ENCODE measurements around the gene FDXR.

The FDXR gene

GRCh38 chr17:74839990-74840852 is 32.6 kb downstream of the FDXR start:
- peaks cover 30% of the 10 kb centered on the region for H3K4me1 ChIP-seq (ENCODE audit: insufficient read depth, insufficient read length)
- DNase-seq (ENCODE audit: low read depth, low spot score), result no peak
- TF ChIP-seq YY1 (IDR thresholded peaks at IDR 0.05; ENCODE audit: insufficient read depth, insufficient read length), result no peak
- no peak for TF ChIP-seq ZNF274 (IDR thresholded peaks at IDR 0.05; ENCODE audit: low read depth, low read length)
- TF ChIP-seq SUZ12 (IDR thresholded peaks at IDR 0.05; ENCODE audit: extremely low read depth, insufficient read depth, insufficient read length), result no peak

GRCh38 chr17:74838274-74838673 is 34.5 kb downstream of the FDXR start:
- Histone ChIP-seq H3K9me3 (ENCODE audit: insufficient read depth, low read length) (no peaks in the 10 kb centered on the region), H3K4me3 (ENCODE audit: insufficient read length, low read depth) (no peak overlapping the region), H3K36me3 (ENCODE audit: insufficient read depth, insufficient read length, low read length) (peaks cover 29% of the 10 kb centered on the region), H3K4me1 (ENCODE audit: insufficient read depth, insufficient read length) (peaks cover 37% of the 10 kb centered on the region), H3K9ac (ENCODE audit: insufficient read length, low read depth) (no peak overlapping the region), H3K27me3 (ENCODE audit: insufficient read depth, insufficient read length) (peaks cover 1% of the 10 kb centered on the region)
- DNase-seq (ENCODE audit: low read depth, low spot score), result no peak
- TF ChIP-seq YY1 (IDR thresholded peaks at IDR 0.05; ENCODE audit: insufficient read depth, insufficient read length), result no peak

More at GRCh38 chr17:74839990-74840852, 32.6 kb downstream of the FDXR start:
- H3K9ac ChIP-seq (ENCODE audit: insufficient read length, low read depth), result peak overlapping the region; percentile 39
- H3K9me3 ChIP-seq (ENCODE audit: insufficient read depth, low read length), result no peaks in the 10 kb centered on the region
- H3K4me3 ChIP-seq (ENCODE audit: insufficient read length, low read depth), result no peak overlapping the region
- peaks cover 29% of the 10 kb centered on the region for H3K36me3 ChIP-seq (ENCODE audit: insufficient read depth, insufficient read length, low read length)
- H3K27me3 ChIP-seq (ENCODE audit: insufficient read depth, insufficient read length), result peaks cover 18% of the 10 kb centered on the region

- DNase-seq (ENCODE audit: low read depth, low spot score), result no peak
- H3K9me3 ChIP-seq (ENCODE audit: insufficient read depth, low read length), result no peaks in the 10 kb centered on the region
- H3K36me3 ChIP-seq (ENCODE audit: insufficient read depth, insufficient read length, low read length), result peaks cover 34% of the 10 kb centered on the region
Measured at GRCh38 chr17:74836691-74837467, 35.9 kb downstream of the FDXR start.

GRCh38 chr17:74836191-74836590 is 36.6 kb downstream of the FDXR start:
- H3K4me3 ChIP-seq (ENCODE audit: insufficient read length, low read depth), result no peak overlapping the region
- H3K27me3 ChIP-seq (ENCODE audit: insufficient read depth, insufficient read length), result no peaks in the 10 kb centered on the region
- H3K9ac ChIP-seq (ENCODE audit: insufficient read length, low read depth), result no peak overlapping the region
- H3K4me1 ChIP-seq (ENCODE audit: insufficient read depth, insufficient read length), result peaks cover 25% of the 10 kb centered on the region
- no peak for DNase-seq (ENCODE audit: low read depth, low spot score)
- H3K9me3 ChIP-seq (ENCODE audit: insufficient read depth, low read length), result no peaks in the 10 kb centered on the region
- H3K36me3 ChIP-seq (ENCODE audit: insufficient read depth, insufficient read length, low read length), result peaks cover 39% of the 10 kb centered on the region
- TF ChIP-seq SUZ12 (IDR thresholded peaks at IDR 0.05; ENCODE audit: extremely low read depth, insufficient read depth, insufficient read length), result no peak
- TF ChIP-seq ZNF274 (IDR thresholded peaks at IDR 0.05; ENCODE audit: low read depth, low read length), result no peak
- no peak for TF ChIP-seq YY1 (IDR thresholded peaks at IDR 0.05; ENCODE audit: insufficient read depth, insufficient read length)

More at GRCh38 chr17:74836691-74837467, 35.9 kb downstream of the FDXR start:
- H3K4me3 ChIP-seq (ENCODE audit: insufficient read length, low read depth), result no peak overlapping the region
- H3K27me3 ChIP-seq (ENCODE audit: insufficient read depth, insufficient read length), result no peaks in the 10 kb centered on the region
- H3K9ac ChIP-seq (ENCODE audit: insufficient read length, low read depth), result no peak overlapping the region
- peaks cover 32% of the 10 kb centered on the region for H3K4me1 ChIP-seq (ENCODE audit: insufficient read depth, insufficient read length)
- no peak for TF ChIP-seq YY1 (IDR thresholded peaks at IDR 0.05; ENCODE audit: insufficient read depth, insufficient read length)

- peaks cover 7% of the 10 kb centered on the region for H3K4me1 ChIP-seq (ENCODE audit: insufficient read depth, insufficient read length)
Measured at GRCh38 chr17:74833501-74834377, 39.1 kb downstream of the FDXR start.

GRCh38 chr17:74832421-74832820 is 40.4 kb downstream of the FDXR start:
- TF ChIP-seq ZNF274 (IDR thresholded peaks at IDR 0.05; ENCODE audit: low read depth, low read length) (no peak), YY1 (IDR thresholded peaks at IDR 0.05; ENCODE audit: insufficient read depth, insufficient read length) (no peak), SUZ12 (IDR thresholded peaks at IDR 0.05; ENCODE audit: extremely low read depth, insufficient read depth, insufficient read length) (no peak)
- peaks cover 59% of the 10 kb centered on the region for H3K36me3 ChIP-seq (ENCODE audit: insufficient read depth, insufficient read length, low read length)
- no peak for DNase-seq (ENCODE audit: low read depth, low spot score)

More at GRCh38 chr17:74833501-74834377, 39.1 kb downstream of the FDXR start:
- TF ChIP-seq YY1 (IDR thresholded peaks at IDR 0.05; ENCODE audit: insufficient read depth, insufficient read length) (no peak), SUZ12 (IDR thresholded peaks at IDR 0.05; ENCODE audit: extremely low read depth, insufficient read depth, insufficient read length) (no peak), ZNF274 (IDR thresholded peaks at IDR 0.05; ENCODE audit: low read depth, low read length) (no peak)
- H3K27me3 ChIP-seq (ENCODE audit: insufficient read depth, insufficient read length), result no peaks in the 10 kb centered on the region
- H3K4me3 ChIP-seq (ENCODE audit: insufficient read length, low read depth), result no peak overlapping the region
- no peak for DNase-seq (ENCODE audit: low read depth, low spot score)
- H3K9ac ChIP-seq (ENCODE audit: insufficient read length, low read depth), result peak overlapping the region; percentile 36
- peaks cover 56% of the 10 kb centered on the region for H3K36me3 ChIP-seq (ENCODE audit: insufficient read depth, insufficient read length, low read length)
- H3K9me3 ChIP-seq (ENCODE audit: insufficient read depth, low read length), result no peaks in the 10 kb centered on the region

More at GRCh38 chr17:74832421-74832820, 40.4 kb downstream of the FDXR start:
- H3K4me3 ChIP-seq (ENCODE audit: insufficient read length, low read depth), result no peak overlapping the region
- H3K9ac ChIP-seq (ENCODE audit: insufficient read length, low read depth), result no peak overlapping the region
- H3K27me3 ChIP-seq (ENCODE audit: insufficient read depth, insufficient read length), result no peaks in the 10 kb centered on the region
- H3K4me1 ChIP-seq (ENCODE audit: insufficient read depth, insufficient read length), result peaks cover 7% of the 10 kb centered on the region
- no peaks in the 10 kb centered on the region for H3K9me3 ChIP-seq (ENCODE audit: insufficient read depth, low read length)
